ENCODE measurements around the gene LLCFC1. TPM values are rescaled to one million over a fixed set of nuclear protein-coding genes. Genes with fewer than 3 reads are reported as not detected.

Gene LLCFC1
- polyA plus RNA-seq, 1 of the 3 experiments (the other 2 are of a cell fraction), result not detected

DNA sequence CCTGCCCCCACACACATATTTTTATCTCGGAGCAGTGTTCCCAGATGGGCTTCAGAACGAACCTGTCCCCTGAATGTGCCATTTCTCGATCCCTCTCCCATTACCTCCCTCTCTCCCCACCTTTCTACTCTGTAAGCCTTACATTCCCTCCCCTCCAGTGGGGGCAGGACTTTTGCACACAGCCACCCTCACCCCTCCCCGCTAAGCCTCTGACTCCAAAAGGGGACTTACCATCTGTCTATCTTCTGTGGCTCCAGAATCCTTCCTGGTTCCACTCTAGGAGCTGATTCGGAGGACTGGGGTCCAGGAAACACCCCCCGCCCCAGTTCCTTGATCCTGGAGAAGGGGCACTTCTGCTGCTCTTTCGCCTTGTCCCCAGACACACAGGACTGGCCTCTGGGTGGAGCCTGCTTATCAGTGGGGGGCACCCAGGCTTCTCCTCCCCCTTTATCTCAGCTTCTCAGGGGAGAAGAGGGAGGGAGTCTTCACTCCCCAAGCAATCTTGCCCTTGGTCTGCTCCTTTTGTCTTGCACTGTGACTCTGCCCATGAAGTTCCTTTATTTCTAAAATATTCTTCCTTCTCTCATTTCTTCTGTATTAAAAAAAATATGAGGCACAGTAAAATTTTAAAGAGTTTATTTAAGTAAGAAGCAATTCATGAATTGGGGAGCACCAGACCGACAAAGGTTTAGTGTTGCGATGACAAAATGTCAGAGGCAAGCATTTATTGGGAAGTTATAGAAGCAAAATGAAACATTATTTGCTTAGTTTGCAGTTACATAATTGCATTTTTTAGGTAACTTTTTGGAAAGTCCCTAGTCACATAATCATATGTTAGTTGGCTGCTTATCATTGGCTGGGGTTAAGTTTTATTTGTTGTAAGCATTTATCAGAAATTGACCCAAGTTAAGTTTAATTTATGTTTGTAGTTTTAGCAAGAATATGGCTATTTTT, 23.0 kb downstream of the LLCFC1 start, which contains the start of gene KEL:
KEL (minus strand) TSS at position 391 of the 954 bp plus-strand sequence; CDS start at position 234, 157 bp downstream.
- CTCF ChIA-PET, result no interaction called here
- H3K27me3 ChIP-seq (ENCODE audit: insufficient read depth), result peaks cover 30% of the 10 kb centered on the region; the same call in 1 of the 2 replicates
- H2AFZ ChIP-seq (ENCODE audit: low read depth), result no peak within 1 kb of the TSS
- H3K36me3 ChIP-seq (replicated peaks in 1 of 2; ENCODE audit: control insufficient read depth in 1 of 2, insufficient read depth in 2 of 2, low read length in 1 of 2), result no peaks in the 10 kb centered on the region
- no peak within 1 kb of the TSS for H3K4me3 ChIP-seq (ENCODE audit: low read depth in 2 of 2, low read length in 1 of 2)
- H3K27ac ChIP-seq (ENCODE audit: low read depth in 2 of 2, low read length in 1 of 2), result no peak within 1 kb of the TSS
- no peaks in the 10 kb centered on the region for H3K9me2 ChIP-seq
- H4K20me1 ChIP-seq (ENCODE audit: insufficient read depth), result no peaks in the 10 kb centered on the region
- no peaks in the 10 kb centered on the region for H3K9me3 ChIP-seq
- H3K4me2 ChIP-seq, result no peak within 1 kb of the TSS
- no peaks in the 10 kb centered on the region for H3K4me1 ChIP-seq (ENCODE audit: control insufficient read depth in 1 of 2, insufficient read depth in 2 of 2, low read depth in 1 of 2, low read length in 1 of 2)
- H3F3A ChIP-seq (replicated peaks; ENCODE audit: insufficient read depth), result no peaks in the 10 kb centered on the region
- whole genome bisulfite sequencing (ENCODE audit: low lambda C conversion rate), result 19% methylated on average over 9 of the region's 9 CpGs
- TF ChIP-seq RXRA (IDR thresholded peaks at IDR 0.05; ENCODE audit: borderline replicate concordance, low read depth) (no peak), JUND (IDR thresholded peaks at IDR 0.05) (no peak), EP300 (IDR thresholded peaks at IDR 0.05; ENCODE audit: borderline replicate concordance in 1 of 2, low read depth in 1 of 2, low read length in 1 of 2) (no peak), TEAD4 (IDR thresholded peaks at IDR 0.05; ENCODE audit: borderline replicate concordance, insufficient read depth) (no peak), FOSL2 (IDR thresholded peaks at IDR 0.05; ENCODE audit: borderline replicate concordance, low read depth) (no peak), RFX5 (IDR thresholded peaks at IDR 0.05; ENCODE audit: low read length) (no peak)
- TF ChIP-seq, protein P1, sequence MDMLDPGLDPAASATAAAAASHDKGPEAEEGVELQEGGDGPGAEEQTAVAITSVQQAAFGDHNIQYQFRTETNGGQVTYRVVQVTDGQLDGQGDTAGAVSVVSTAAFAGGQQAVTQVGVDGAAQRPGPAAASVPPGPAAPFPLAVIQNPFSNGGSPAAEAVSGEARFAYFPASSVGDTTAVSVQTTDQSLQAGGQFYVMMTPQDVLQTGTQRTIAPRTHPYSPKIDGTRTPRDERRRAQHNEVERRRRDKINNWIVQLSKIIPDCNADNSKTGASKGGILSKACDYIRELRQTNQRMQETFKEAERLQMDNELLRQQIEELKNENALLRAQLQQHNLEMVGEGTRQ (IDR thresholded peaks at IDR 0.05; ENCODE audit: borderline replicate concordance, low read depth, low read length), result no peak
- no peaks in the 10 kb centered on the region for H3K79me2 ChIP-seq (ENCODE audit: insufficient read depth)
- no peak within 1 kb of the TSS for H3K9ac ChIP-seq
- POLR2A ChIA-PET, result no interaction called here
- no peak for DNase-seq

DNA sequence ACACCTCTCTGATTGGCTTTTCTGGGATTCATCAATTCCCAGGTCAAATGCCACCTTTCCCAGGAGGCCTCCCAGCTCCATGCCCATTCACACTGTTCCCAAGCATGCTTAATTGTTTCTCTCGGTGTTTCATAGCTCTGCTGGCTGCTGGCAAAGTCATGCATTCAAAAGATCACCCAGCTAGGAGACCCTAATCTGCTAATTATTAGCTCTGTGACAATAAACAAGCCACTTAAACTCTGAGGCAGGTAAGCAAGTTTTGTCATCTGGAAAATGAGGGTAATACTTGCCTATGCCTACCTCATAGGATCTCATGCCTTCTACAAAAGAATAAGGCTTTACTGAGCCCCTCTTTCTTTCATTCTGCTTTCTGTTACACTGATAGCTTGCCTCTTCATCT, 23.7 kb downstream of the LLCFC1 start:
- Histone ChIP-seq H3K9ac (no peak overlapping the region), H3K36me3 (replicated peaks in 1 of 2; ENCODE audit: control insufficient read depth in 1 of 2, insufficient read depth in 2 of 2, low read length in 1 of 2) (no peaks in the 10 kb centered on the region), H3K4me3 (ENCODE audit: low read depth in 2 of 2, low read length in 1 of 2) (no peak overlapping the region), H3K9me3 (no peaks in the 10 kb centered on the region), H3F3A (replicated peaks; ENCODE audit: insufficient read depth) (no peaks in the 10 kb centered on the region), H3K4me2 (no peak overlapping the region), H3K9me2 (no peaks in the 10 kb centered on the region), H3K79me2 (ENCODE audit: insufficient read depth) (no peaks in the 10 kb centered on the region), H4K20me1 (ENCODE audit: insufficient read depth) (no peaks in the 10 kb centered on the region), H2AFZ (ENCODE audit: low read depth) (no peak overlapping the region), H3K27me3 (ENCODE audit: insufficient read depth) (peaks cover 30% of the 10 kb centered on the region; the same call in 1 of the 2 replicates), H3K27ac (ENCODE audit: low read depth in 2 of 2, low read length in 1 of 2) (no peak overlapping the region), H3K4me1 (ENCODE audit: control insufficient read depth in 1 of 2, insufficient read depth in 2 of 2, low read depth in 1 of 2, low read length in 1 of 2) (no peaks in the 10 kb centered on the region)
- 3% methylated on average over 1 of the region's 1 CpG for WGBS (ENCODE audit: low lambda C conversion rate)
- ChIA-PET POLR2A (no interaction called here), CTCF (no interaction called here)
- DNase-seq, result no peak
- TF ChIP-seq, protein P2, sequence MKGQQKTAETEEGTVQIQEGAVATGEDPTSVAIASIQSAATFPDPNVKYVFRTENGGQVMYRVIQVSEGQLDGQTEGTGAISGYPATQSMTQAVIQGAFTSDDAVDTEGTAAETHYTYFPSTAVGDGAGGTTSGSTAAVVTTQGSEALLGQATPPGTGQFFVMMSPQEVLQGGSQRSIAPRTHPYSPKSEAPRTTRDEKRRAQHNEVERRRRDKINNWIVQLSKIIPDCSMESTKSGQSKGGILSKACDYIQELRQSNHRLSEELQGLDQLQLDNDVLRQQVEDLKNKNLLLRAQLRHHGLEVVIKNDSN (IDR thresholded peaks at IDR 0.05; ENCODE audit: borderline replicate concordance, low read depth), result no peak
- TF ChIP-seq POLR2AphosphoS5 (IDR thresholded peaks at IDR 0.05; ENCODE audit: low read depth, low read length), result no peak
- no peak for TF ChIP-seq RCOR1 (IDR thresholded peaks at IDR 0.05; ENCODE audit: low read length)
- TF ChIP-seq SIN3A (IDR thresholded peaks at IDR 0.05; ENCODE audit: borderline replicate concordance, low read depth, low read length), result no peak
- no peak for TF ChIP-seq SMC3 (IDR thresholded peaks at IDR 0.05; ENCODE audit: low read depth, low read length)
